ENCODE measurements around the gene CACNA1C.

CACNA1C gene

DNA sequence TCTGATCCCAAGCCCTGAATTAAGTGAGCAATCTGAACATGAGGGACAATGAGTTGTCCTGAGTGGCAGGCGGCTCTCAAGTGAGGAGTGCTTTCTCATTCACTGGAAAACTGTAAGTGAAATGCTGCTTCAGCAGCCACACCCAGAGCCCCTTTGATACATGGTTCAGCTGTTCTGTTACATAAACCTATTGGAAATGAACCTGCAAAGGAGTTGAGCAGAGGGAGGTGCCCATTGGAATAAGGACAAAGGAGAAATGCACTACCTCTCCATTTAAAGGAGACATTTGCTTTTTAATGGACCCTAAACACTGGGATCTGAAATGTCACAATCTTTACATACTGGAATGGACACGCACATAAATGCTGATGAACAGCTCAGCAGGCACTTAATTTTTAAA is 169.9 kb downstream of the CACNA1C start:
- DNase-seq (ENCODE audit: insufficient read length, low spot score) (no peak), FAIRE-seq (no peak)
- TF ChIP-seq PAX5 (IDR thresholded peaks at IDR 0.05; ENCODE audit: insufficient read depth, low read length, severe bottlenecking), result no peak
- TF ChIP-seq POLR2AphosphoS5 (IDR thresholded peaks at IDR 0.05; ENCODE audit: low read depth, low read length), result no peak
- no peak for TF ChIP-seq SPI1 (IDR thresholded peaks at IDR 0.05; ENCODE audit: low read depth, low read length)
- no peak for TF ChIP-seq POU2F2 (IDR thresholded peaks at IDR 0.05; ENCODE audit: low read depth, low read length)

DNA sequence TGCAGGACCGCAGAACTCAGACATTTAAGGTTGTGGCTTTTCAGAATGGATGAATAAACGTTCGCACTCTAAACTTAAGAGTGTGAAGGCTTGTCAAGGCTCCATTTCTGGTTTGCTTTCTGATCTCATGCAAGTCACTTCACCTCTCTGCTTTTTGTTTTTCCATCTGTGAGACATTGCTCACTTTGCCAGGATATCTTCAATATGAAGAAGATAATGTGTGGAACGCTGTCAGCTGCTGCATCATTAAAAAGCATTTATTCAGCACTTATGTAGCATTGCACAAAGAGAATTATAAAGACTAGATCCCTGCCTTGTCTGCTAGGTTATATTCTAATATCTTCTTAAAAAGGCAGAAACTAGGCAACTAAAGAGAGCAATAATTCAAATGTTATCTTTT is 172.2 kb downstream of the CACNA1C start:
- no peak for FAIRE-seq
- no peak for DNase-seq (ENCODE audit: insufficient read length, low spot score)
- TF ChIP-seq POLR2A (IDR thresholded peaks at IDR 0.05; ENCODE audit: low read depth, low read length) (no peak), SPI1 (IDR thresholded peaks at IDR 0.05; ENCODE audit: low read depth, low read length) (no peak), POU2F2 (IDR thresholded peaks at IDR 0.05; ENCODE audit: low read depth, low read length) (no peak), POLR2AphosphoS5 (IDR thresholded peaks at IDR 0.05; ENCODE audit: low read depth, low read length) (no peak), TAF1 (IDR thresholded peaks at IDR 0.05; ENCODE audit: low read depth, low read length) (no peak), PAX5 (IDR thresholded peaks at IDR 0.05; ENCODE audit: insufficient read depth, low read length, severe bottlenecking) (no peak)

GRCh38 chr12:2225696-2226095 is 172.9 kb downstream of the CACNA1C start:
- no peak for DNase-seq (ENCODE audit: insufficient read length, low spot score)
- TF ChIP-seq POU2F2 (IDR thresholded peaks at IDR 0.05; ENCODE audit: low read depth, low read length) (no peak), PAX5 (IDR thresholded peaks at IDR 0.05; ENCODE audit: insufficient read depth, low read length, severe bottlenecking) (no peak), TAF1 (IDR thresholded peaks at IDR 0.05; ENCODE audit: low read depth, low read length) (no peak), POLR2AphosphoS5 (IDR thresholded peaks at IDR 0.05; ENCODE audit: low read depth, low read length) (no peak), SPI1 (IDR thresholded peaks at IDR 0.05; ENCODE audit: low read depth, low read length) (no peak), POLR2A (IDR thresholded peaks at IDR 0.05; ENCODE audit: low read depth, low read length) (no peak)
- no peak for FAIRE-seq

- TF ChIP-seq POU2F2 (IDR thresholded peaks at IDR 0.05; ENCODE audit: low read depth, low read length), result no peak
- no peak for TF ChIP-seq POLR2AphosphoS5 (IDR thresholded peaks at IDR 0.05; ENCODE audit: low read depth, low read length)
- TF ChIP-seq POLR2A (IDR thresholded peaks at IDR 0.05; ENCODE audit: low read depth, low read length), result no peak
- TF ChIP-seq PAX5 (IDR thresholded peaks at IDR 0.05; ENCODE audit: insufficient read depth, low read length, severe bottlenecking), result no peak
- no peak for TF ChIP-seq TAF1 (IDR thresholded peaks at IDR 0.05; ENCODE audit: low read depth, low read length)
- FAIRE-seq (no peak), DNase-seq (ENCODE audit: insufficient read length, low spot score) (no peak)
Measured at GRCh38 chr12:2226641-2227040, 173.9 kb downstream of the CACNA1C start.

GRCh38 chr12:2227360-2227759 is 174.6 kb downstream of the CACNA1C start:
- DNase-seq (ENCODE audit: insufficient read length, low spot score) (no peak), FAIRE-seq (no peak)
- no peak for TF ChIP-seq PAX5 (IDR thresholded peaks at IDR 0.05; ENCODE audit: insufficient read depth, low read length, severe bottlenecking)
- TF ChIP-seq POLR2AphosphoS5 (IDR thresholded peaks at IDR 0.05; ENCODE audit: low read depth, low read length), result no peak
- no peak for TF ChIP-seq POU2F2 (IDR thresholded peaks at IDR 0.05; ENCODE audit: low read depth, low read length)
- no peak for TF ChIP-seq SPI1 (IDR thresholded peaks at IDR 0.05; ENCODE audit: low read depth, low read length)

DNA sequence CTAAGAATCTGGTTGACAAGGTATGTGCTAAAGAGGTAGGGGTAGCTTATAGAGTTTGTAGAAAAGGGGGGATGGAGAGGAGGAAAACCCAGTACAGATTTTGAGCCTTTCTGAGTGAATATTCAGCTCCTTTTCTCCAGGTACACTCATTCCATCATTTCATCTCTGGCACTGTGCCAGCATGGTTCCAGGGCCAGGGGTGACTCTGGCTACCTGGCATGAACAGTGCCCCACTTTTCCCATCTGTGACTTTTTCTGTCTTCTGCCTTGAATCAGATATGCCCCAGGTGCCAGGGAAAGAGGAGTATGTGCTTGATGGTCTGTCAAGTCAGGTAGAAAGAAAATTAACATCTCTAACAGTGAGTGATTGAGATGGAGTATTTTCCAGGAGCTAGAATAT is 175.7 kb downstream of the CACNA1C start:
- DNase-seq (ENCODE audit: insufficient read length, low spot score) (no peak), FAIRE-seq (no peak)
- TF ChIP-seq TAF1 (IDR thresholded peaks at IDR 0.05; ENCODE audit: low read depth, low read length), result no peak
- no peak for TF ChIP-seq POLR2A (IDR thresholded peaks at IDR 0.05; ENCODE audit: low read depth, low read length)
- no peak for TF ChIP-seq PAX5 (IDR thresholded peaks at IDR 0.05; ENCODE audit: insufficient read depth, low read length, severe bottlenecking)
- no peak for TF ChIP-seq POU2F2 (IDR thresholded peaks at IDR 0.05; ENCODE audit: low read depth, low read length)
- no peak for TF ChIP-seq POLR2AphosphoS5 (IDR thresholded peaks at IDR 0.05; ENCODE audit: low read depth, low read length)
- TF ChIP-seq SPI1 (IDR thresholded peaks at IDR 0.05; ENCODE audit: low read depth, low read length), result no peak

DNA sequence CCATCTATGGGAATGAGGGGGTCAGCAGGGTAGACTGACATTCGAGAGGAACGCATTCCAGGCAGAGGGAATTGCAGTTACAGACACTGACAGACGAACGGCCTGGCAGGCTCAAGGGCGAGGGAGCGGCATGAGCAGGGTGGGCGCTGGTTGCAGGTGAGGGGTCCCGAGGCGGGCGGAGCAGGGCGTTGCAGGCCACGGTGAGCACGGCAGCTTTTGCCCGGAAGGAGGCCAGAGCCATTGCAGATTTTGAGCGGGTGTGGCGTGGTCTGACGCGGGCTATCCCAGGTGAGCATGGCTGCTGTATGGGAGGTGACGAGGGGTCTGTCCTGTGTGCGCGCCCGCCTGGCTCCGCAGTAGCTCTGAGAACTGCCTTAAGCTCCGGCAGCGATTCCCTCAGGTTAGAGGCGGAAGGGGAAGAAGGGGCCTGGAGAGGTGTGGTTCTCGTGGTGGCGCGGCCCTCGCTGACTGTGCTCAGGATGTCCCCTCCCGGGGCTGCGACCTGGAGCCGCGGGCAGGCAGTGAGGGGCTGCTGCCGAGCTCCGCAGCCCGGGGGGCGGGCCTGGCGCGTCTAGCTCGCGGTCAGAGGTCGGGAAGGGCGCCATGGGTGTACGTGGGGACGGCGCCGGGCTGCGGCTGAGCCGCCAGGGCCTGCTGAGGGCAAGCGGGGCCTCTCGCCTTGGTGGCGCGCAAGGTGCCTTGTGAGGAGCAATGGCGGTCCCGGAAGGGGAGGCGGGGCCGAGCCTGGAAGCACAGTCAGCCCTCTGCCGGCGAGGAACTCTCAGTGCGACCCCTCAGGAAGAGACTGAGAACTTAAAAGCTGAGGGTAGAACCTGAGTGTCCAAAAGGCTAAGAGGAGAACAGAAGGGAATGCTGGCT is 177.1 kb downstream of the CACNA1C start:
- TF ChIP-seq POU2F2 (IDR thresholded peaks at IDR 0.05; ENCODE audit: low read depth, low read length) (no peak), TAF1 (IDR thresholded peaks at IDR 0.05; ENCODE audit: low read depth, low read length) (no peak), POLR2AphosphoS5 (IDR thresholded peaks at IDR 0.05; ENCODE audit: low read depth, low read length) (no peak), POLR2A (IDR thresholded peaks at IDR 0.05; ENCODE audit: low read depth, low read length) (no peak), SPI1 (IDR thresholded peaks at IDR 0.05; ENCODE audit: low read depth, low read length) (no peak)
- DNase-seq (ENCODE audit: insufficient read length, low spot score) (no peak), FAIRE-seq (no peak)

DNA sequence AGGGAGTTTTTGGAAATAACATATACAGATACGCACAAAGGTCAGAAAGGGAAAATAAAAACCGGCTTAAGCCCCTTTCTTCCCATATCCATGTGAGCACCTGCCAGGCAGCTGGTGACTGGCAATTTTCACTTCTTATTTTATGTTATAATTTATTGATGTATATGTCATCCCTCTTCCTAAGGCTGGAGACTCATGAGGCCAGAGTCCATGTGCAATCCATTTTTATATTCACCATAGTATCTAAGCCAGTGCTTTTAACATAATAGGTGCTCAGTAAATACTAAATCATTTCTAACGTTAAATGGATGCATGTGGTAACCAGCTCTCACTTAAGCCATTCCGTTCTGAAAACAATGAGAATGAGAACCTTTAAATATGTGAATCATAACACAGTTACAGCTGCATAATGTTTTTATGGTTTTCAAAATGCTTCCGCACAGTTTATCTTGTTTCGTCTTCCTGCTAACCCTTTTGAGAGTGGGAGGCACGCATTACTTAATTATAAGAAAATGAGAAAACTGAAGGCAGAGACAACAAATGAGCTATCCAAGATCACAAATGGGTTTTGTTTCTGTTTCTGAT is 178.3 kb downstream of the CACNA1C start:
- no peak for DNase-seq (ENCODE audit: insufficient read length, low spot score)
- no peak for TF ChIP-seq TAF1 (IDR thresholded peaks at IDR 0.05; ENCODE audit: low read depth, low read length)
- no peak for TF ChIP-seq POLR2AphosphoS5 (IDR thresholded peaks at IDR 0.05; ENCODE audit: low read depth, low read length)
- TF ChIP-seq SPI1 (IDR thresholded peaks at IDR 0.05; ENCODE audit: low read depth, low read length), result no peak
- no peak for TF ChIP-seq POU2F2 (IDR thresholded peaks at IDR 0.05; ENCODE audit: low read depth, low read length)
- FAIRE-seq, result no peak

- DNase-seq (ENCODE audit: insufficient read length, low spot score), result no peak
- FAIRE-seq, result no peak
- TF ChIP-seq PAX5 (IDR thresholded peaks at IDR 0.05; ENCODE audit: insufficient read depth, low read length, severe bottlenecking) (no peak), TAF1 (IDR thresholded peaks at IDR 0.05; ENCODE audit: low read depth, low read length) (no peak), POU2F2 (IDR thresholded peaks at IDR 0.05; ENCODE audit: low read depth, low read length) (no peak), POLR2A (IDR thresholded peaks at IDR 0.05; ENCODE audit: low read depth, low read length) (no peak), SPI1 (IDR thresholded peaks at IDR 0.05; ENCODE audit: low read depth, low read length) (no peak)
Measured at GRCh38 chr12:2231956-2232355, 179.2 kb downstream of the CACNA1C start.

DNA sequence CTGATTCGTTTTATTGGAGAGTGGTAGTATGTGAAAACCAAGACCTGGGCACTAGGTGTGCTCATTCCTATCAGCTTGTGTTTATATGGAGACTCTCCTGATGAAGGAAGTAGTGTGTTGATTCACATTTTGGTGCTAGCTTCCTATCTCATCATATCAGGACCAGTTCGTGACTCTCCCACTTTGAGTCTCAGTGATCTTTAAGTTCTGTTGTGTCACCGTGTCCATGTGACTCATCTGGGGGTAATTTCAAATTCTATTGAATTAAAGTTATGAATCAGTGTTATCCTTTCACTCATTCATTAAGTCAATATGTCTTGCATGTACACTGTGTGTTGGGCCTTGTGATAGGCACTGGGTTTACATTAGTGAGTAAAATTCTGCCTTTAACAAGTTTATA is 180.2 kb downstream of the CACNA1C start:
- TF ChIP-seq SPI1 (IDR thresholded peaks at IDR 0.05; ENCODE audit: low read depth, low read length) (no peak), POLR2AphosphoS5 (IDR thresholded peaks at IDR 0.05; ENCODE audit: low read depth, low read length) (no peak), TAF1 (IDR thresholded peaks at IDR 0.05; ENCODE audit: low read depth, low read length) (no peak), PAX5 (IDR thresholded peaks at IDR 0.05; ENCODE audit: insufficient read depth, low read length, severe bottlenecking) (no peak), POU2F2 (IDR thresholded peaks at IDR 0.05; ENCODE audit: low read depth, low read length) (no peak), POLR2A (IDR thresholded peaks at IDR 0.05; ENCODE audit: low read depth, low read length) (no peak)
- DNase-seq (ENCODE audit: insufficient read length, low spot score) (no peak), FAIRE-seq (no peak)

Data from GM12891 (cell line).